AG04450 (cell line): ENCODE measurements around the gene SULF2. TPM values are rescaled to one million over a fixed set of nuclear protein-coding genes. Genes with fewer than 3 reads are reported as not detected.
"Not testable (repeated sequence)": the region's sequence is repeated elsewhere in the genome, so short reads cannot be mapped to it uniquely, and the experiment has no call there.

Source experiments
- CTCF ChIA-PET: fragments of 300-600, 350-600 bp; formaldehyde crosslinking; extraction: SDS; loops from one replicate; lab custom pipeline; 2022; ENCODE audit warnings: antibody characterized with exemption, inconsistent platforms; lab: Charles Lee
- POLR2A ChIA-PET: fragments of 350-600 bp; formaldehyde crosslinking; extraction: SDS; loops from one replicate; lab custom pipeline; 2021; ENCODE audit warnings: antibody characterized with exemption, inconsistent platforms; lab: Yijun Ruan, JAX
- DNase-seq: peaks from one replicate; pipeline ENCODE4 v3.0.0-alpha.2; 2011; ENCODE audit warnings: low read depth, low spot score
- H3K27ac ChIP-seq: one replicate; pipeline ENCODE4 v1.5.1; 2012; ENCODE audit warnings: low read depth, low read length, control low read depth
- H3K27me3 ChIP-seq: one replicate; pipeline ENCODE4 v1.6.0; 2012; ENCODE audit warnings: low read length; ENCODE audit not compliant: control insufficient read depth, insufficient read depth
- H3K4me3 ChIP-seq: 2 replicates; pipeline ENCODE4 v1.5.1; 2011; ENCODE audit warnings: mild to moderate bottlenecking, low read depth, low read length, control low read depth
- H3K9me3 ChIP-seq: 2 replicates; pipeline ENCODE4 v1.5.1; 2012; ENCODE audit warnings: low read length; ENCODE audit not compliant: control insufficient read depth, insufficient read depth
- polyA minus RNA-seq: library from RNA; depleted of rRNA, polyadenylated mRNA; stranded (reverse); fragments of >200 nt; gene quantifications from 2 replicates; pipeline ENCODE4 v1.2.3, GENCODE V29; 2011; rRNA and poly(A)+ RNA removed
- polyA plus RNA-seq: library from polyadenylated mRNA; depleted of rRNA; stranded (reverse); fragments of >200 nt; gene quantifications from 2 replicates; pipeline ENCODE4 v1.2.3, GENCODE V29; 2011; rRNA removed
- TF ChIP-seq, protein P1 (sequence below): IDR thresholded peaks from 2 replicates; pipeline ENCODE4 v1.5.1; 2011; ENCODE audit warnings: low read depth, low read length, control low read depth, inconsistent platforms

SULF2 gene
- 0.73 and 1.5 TPM in 2 replicates for polyA plus RNA-seq
- polyA minus RNA-seq: 1.6 and 2.4 TPM in 2 replicates

DNA sequence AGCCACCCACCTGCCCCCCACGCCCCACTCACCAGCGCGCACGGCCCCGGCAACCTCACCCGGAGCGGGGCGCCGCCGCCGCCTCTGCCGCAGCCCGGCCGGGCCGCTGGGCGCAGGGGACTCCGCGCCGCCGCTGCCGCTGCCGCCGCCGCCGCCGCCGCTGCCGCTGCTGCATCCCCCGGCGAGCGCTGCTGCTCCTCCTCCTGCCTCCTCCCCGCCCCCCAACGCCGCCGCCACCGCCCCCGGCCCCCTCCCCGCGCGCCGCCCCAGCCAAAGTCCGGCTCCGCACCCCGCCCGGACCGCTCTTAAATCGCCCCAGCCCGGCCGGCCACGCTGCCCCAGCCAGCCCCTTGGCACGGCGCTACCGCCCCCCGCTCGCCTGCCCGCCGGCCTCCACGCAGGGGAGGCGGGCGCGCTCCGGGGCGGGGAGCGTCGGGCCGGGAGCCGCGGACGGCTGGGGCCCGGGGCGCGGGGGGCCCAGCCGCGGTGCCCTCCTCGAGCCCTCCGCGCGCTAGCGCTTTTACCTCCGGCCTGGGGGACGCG is at the start of gene SULF2:
TSS of gene SULF2 (minus strand) at position 171 of the 543 bp plus-strand sequence. CDS start 28,118 bp downstream, outside the sequence.
- H3K9me3 ChIP-seq: no peaks in the 10 kb centered on the region; the same call in 1 of the 2 replicates
- ChIA-PET POLR2A (no interaction called here), CTCF (interaction anchor here (1.3 to 2.1 kb wide), 3 partner anchors 510 to 836 kb away, joined by 3 to 57 read pairs (median 5); no protein-coding TSS in a partner anchor)
- H3K27me3 ChIP-seq: peaks cover 70% of the 10 kb centered on the region
- H3K27ac ChIP-seq: no peak within 1 kb of the TSS
- TF ChIP-seq, protein P1, sequence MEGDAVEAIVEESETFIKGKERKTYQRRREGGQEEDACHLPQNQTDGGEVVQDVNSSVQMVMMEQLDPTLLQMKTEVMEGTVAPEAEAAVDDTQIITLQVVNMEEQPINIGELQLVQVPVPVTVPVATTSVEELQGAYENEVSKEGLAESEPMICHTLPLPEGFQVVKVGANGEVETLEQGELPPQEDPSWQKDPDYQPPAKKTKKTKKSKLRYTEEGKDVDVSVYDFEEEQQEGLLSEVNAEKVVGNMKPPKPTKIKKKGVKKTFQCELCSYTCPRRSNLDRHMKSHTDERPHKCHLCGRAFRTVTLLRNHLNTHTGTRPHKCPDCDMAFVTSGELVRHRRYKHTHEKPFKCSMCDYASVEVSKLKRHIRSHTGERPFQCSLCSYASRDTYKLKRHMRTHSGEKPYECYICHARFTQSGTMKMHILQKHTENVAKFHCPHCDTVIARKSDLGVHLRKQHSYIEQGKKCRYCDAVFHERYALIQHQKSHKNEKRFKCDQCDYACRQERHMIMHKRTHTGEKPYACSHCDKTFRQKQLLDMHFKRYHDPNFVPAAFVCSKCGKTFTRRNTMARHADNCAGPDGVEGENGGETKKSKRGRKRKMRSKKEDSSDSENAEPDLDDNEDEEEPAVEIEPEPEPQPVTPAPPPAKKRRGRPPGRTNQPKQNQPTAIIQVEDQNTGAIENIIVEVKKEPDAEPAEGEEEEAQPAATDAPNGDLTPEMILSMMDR: no peak
- no peak for DNase-seq
- H3K4me3 ChIP-seq: peak within 1 kb of the TSS; percentile 31

DNA sequence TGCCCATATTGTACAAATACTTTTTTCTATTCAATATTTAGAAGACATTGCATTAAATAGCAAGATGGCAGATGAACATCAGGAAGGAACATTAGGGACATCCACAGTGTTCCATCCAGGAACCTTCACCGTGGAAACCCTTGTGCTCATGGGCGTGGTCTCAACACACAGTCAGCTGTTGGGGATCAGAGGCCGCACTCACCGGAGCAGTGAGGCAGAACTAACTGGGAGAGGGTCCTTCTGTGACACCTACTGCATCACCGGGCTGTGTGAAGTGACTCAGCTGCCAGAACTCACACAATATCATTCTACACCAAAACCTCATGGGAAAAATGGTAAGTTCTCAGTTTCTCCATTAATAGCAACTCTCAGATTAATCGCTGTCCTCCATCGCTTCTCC is 46.4 kb upstream of the SULF2 start:
- POLR2A ChIA-PET, H3K27ac ChIP-seq, H3K9me3 ChIP-seq, DNase-seq, H3K27me3 ChIP-seq, CTCF ChIA-PET, H3K4me3 ChIP-seq: not testable (repeated sequence)

DNA sequence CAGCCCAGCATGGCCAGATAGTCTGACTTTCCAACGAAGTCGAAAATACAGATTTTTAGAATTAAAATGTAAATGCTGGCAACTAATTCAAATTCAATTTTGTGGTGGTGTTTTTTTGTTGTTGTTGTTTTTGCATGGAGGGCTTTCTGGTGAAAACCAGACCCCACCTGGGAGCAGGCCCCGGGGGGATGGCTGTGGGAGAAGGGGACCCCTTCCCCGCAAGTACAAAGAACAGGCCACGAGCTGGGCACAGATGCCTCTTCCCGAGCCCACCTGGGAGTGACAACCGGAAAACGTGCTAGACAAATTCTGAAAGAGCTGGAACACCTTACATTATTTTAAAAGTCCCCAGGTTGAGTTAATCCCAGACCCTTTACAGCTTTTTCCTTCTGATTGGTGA is 41.4 kb upstream of the SULF2 start:
- H3K27me3 ChIP-seq, CTCF ChIA-PET, H3K4me3 ChIP-seq, DNase-seq, H3K27ac ChIP-seq, POLR2A ChIA-PET, H3K9me3 ChIP-seq: not testable (repeated sequence)

DNA sequence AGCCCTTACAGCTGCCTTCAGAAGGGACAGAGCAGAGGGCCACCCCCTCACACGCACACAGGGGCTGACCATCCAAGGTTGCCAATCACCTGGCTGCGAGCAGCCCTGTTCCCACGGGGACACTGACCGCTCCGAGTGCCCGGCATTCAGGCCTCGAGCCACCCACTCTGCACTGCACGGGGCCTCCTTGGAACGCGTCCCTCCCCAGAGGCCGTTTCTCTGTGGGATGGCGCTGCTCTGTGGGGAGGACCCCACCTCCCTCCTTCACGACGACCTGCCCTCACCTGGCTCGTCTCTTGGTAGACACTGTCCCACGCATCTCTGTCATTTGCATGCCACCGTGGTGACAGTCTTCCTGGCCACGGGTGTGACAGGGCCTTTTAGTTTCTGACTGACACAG is 40.7 kb upstream of the SULF2 start:
- H3K9me3 ChIP-seq, CTCF ChIA-PET, POLR2A ChIA-PET, DNase-seq, H3K27ac ChIP-seq, H3K27me3 ChIP-seq, H3K4me3 ChIP-seq: not testable (repeated sequence)

DNA sequence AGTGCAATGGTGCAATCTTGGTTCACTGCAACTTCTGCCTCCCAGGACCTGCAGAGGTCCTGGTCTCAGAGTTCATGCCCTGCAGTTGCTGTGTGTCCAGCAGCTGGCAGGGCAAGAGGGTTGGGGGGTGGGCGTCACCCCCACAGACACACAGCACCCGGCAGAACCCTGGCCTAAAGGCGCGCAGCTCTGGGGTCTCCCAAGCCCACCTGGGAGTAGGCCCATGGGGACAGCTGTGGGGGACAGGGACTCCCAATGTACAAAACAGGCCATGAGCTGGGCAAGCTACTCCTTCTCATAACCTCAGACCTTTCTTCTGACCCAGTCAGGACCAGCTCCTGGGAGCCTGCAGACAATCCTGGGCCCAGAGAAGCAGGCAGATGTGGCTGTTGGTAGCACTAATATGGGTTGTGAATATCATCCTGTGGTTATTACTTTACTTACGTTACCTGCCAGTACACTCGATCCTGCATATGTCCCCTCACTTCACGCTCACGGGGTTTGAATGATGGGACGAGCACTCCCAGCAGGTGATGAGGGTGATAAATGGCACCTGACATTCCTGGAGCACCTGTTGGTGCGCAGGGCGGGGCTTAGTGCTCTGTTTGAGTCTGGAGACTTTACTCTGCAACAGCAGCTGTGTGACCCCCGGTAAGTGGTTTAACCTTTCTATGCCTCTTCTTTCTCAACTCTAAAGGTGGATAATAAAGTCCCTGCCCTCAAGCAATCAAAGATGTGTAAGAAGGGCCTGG is 39.9 kb upstream of the SULF2 start:
- Histone ChIP-seq H3K27ac (no peak overlapping the region), H3K27me3 (no peaks in the 10 kb centered on the region), H3K4me3 (no peak overlapping the region), H3K9me3 (no peaks in the 10 kb centered on the region)
- ChIA-PET POLR2A (no interaction called here), CTCF (no interaction called here)
- DNase-seq: no peak
- TF ChIP-seq, protein P1: no peak

DNA sequence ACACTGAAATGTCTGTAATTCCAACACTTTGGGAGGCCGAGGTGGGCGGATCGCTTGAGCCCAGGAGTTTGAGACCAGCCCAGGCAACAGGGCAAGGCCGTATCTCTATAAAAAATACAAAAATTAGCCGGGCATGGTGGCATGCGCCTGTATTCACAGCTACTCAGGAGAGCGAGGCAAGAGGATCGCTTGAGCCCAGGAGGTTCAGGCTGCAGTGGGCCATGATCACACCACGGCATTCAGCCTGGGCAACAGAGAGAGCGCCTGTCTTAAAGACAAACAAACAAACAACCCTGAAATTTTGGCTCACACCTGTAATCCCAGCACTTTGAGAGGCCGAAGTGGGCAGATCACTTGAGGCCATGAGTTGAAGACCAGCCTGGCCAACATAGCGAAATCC is 38.7 kb upstream of the SULF2 start:
- POLR2A ChIA-PET, H3K9me3 ChIP-seq, DNase-seq, H3K27me3 ChIP-seq, H3K27ac ChIP-seq, H3K4me3 ChIP-seq, CTCF ChIA-PET: not testable (repeated sequence)
